Astrocyte (in vitro differentiated cells and primary cell): ENCODE data around the gene ROR2.

Experiments
- CTCF ChIP-seq: IDR thresholded peaks from 2 replicates; pipeline ENCODE4 v1.5.1; 2011; ENCODE audit warnings: low read depth, mild to moderate bottlenecking, inconsistent platforms, low read length, moderate library complexity; ENCODE audit not compliant: insufficient read depth
- EZH2 ChIP-seq: IDR thresholded peaks from 2 replicates; pipeline ENCODE4 v1.6.1; 2012; ENCODE audit warnings: mild to moderate bottlenecking, low read length, inconsistent platforms; ENCODE audit not compliant: insufficient read depth

- TF ChIP-seq EZH2 (no peak), CTCF (no peak)
Measured at GRCh38 chr9:91885746-91886413, 64.1 kb downstream of the ROR2 start.
